HepG2 (cell line): ENCODE results near the gene FOXD2.

ENCODE experiments used
- BRD4 ChIP-seq: sonication (generic); formaldehyde crosslinking; IDR thresholded peaks from 2 replicates; pipeline ENCODE4 v1.4.0; 2020; ENCODE audit warnings: missing genetic modification reagents
- CEBPB ChIP-seq: IDR thresholded peaks from 2 replicates; pipeline ENCODE4 v1.6.1; 2011; ENCODE audit warnings: low read depth, low read length, improper control_type of control experiment, borderline replicate concordance
- EHMT2 ChIP-seq: fragments of 200-600 bp; sonication (generic); IDR thresholded peaks from 2 replicates; pipeline ENCODE4 v1.7.0; 2017; ENCODE audit warnings: antibody characterized with exemption, low read depth, low read length, borderline replicate concordance
- NFIB ChIP-seq: sonication (generic); formaldehyde crosslinking; IDR thresholded peaks from 2 replicates; pipeline ENCODE4 v1.9.0; 2021; ENCODE audit warnings: missing genetic modification reagents, mild to moderate bottlenecking, borderline replicate concordance
- NFIC ChIP-seq: IDR thresholded peaks from 2 replicates; pipeline ENCODE4 v1.6.1; 2012; ENCODE audit warnings: mild to moderate bottlenecking, low read length, inconsistent platforms
- POLR2A ChIP-seq, 2 experiments: IDR thresholded peaks; 2 replicates each; pipeline ENCODE4 v1.6.1; 2011; ENCODE audit warnings: low read depth in 2 of 2, low read length in 2 of 2, mild to moderate bottlenecking in 1 of 2, moderate library complexity in 1 of 2; ENCODE audit not compliant: insufficient read depth in 1 of 2
- POLR2AphosphoS2 ChIP-seq: IDR thresholded peaks from 2 replicates; pipeline ENCODE4 v1.6.1; 2011; ENCODE audit warnings: low read depth, low read length, improper control_type of control experiment
- SRF ChIP-seq: IDR thresholded peaks from 2 replicates; pipeline ENCODE4 v1.6.1; 2011; ENCODE audit warnings: mild to moderate bottlenecking, low read depth, low read length, moderate library complexity
- TEAD3 ChIP-seq: optimal IDR thresholded peaks from 2 replicates; pipeline ENCODE3; 2016; ENCODE audit warnings: borderline replicate concordance
- ZFP41 ChIP-seq: sonication (generic); formaldehyde crosslinking; IDR thresholded peaks from 2 replicates; pipeline ENCODE4 v1.4.0; 2020; ENCODE audit warnings: mild to moderate bottlenecking, missing genetic modification reagents, borderline replicate concordance
- ZFX ChIP-seq: sonication (generic); formaldehyde crosslinking; IDR thresholded peaks from 2 replicates; pipeline ENCODE4 v1.4.0; 2020; ENCODE audit warnings: mild to moderate bottlenecking, low read depth, missing genetic modification reagents, moderate library complexity
- TF ChIP-seq, protein P1 (sequence below): sonication (generic); formaldehyde crosslinking; IDR thresholded peaks from 2 replicates; pipeline ENCODE4 v1.5.0; 2020; ENCODE audit warnings: mild to moderate bottlenecking, missing genetic modification reagents
- TF ChIP-seq, protein P2 (sequence below): sonication (generic); formaldehyde crosslinking; IDR thresholded peaks from 2 replicates; pipeline ENCODE4 v1.5.0; 2020; ENCODE audit warnings: mild to moderate bottlenecking, missing genetic modification reagents, moderate library complexity

DNA sequence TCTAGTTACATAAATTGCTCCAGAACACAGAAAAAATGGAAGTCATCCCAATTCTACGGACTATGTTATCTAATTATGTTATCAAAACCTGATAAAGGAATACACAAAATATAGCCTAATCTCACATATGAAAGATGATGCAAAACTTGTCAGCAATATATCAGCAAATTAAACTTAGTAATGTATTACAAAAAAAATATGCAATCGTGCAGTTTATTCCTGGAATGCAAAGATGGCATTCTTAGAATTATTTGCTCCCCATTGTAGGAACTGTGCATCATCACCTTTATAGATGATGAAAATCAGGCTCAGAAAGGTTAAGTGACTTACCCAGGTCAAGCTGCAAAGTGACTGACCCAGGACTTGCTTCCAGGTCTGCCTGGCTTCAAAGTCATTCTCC, 14.0 kb upstream of the FOXD2 start:
- TF ChIP-seq, protein P1, sequence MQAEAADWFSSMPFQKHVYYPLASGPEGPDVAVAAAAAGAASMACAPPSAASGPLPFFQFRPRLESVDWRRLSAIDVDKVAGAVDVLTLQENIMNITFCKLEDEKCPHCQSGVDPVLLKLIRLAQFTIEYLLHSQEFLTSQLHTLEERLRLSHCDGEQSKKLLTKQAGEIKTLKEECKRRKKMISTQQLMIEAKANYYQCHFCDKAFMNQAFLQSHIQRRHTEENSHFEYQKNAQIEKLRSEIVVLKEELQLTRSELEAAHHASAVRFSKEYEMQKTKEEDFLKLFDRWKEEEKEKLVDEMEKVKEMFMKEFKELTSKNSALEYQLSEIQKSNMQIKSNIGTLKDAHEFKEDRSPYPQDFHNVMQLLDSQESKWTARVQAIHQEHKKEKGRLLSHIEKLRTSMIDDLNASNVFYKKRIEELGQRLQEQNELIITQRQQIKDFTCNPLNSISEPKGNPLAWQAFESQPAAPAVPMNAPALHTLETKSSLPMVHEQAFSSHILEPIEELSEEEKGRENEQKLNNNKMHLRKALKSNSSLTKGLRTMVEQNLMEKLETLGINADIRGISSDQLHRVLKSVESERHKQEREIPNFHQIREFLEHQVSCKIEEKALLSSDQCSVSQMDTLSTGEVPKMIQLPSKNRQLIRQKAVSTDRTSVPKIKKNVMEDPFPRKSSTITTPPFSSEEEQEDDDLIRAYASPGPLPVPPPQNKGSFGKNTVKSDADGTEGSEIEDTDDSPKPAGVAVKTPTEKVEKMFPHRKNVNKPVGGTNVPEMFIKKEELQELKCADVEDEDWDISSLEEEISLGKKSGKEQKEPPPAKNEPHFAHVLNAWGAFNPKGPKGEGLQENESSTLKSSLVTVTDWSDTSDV = no peak
- TF ChIP-seq EHMT2 = no peak
- no peak for TF ChIP-seq POLR2AphosphoS2
- no peak for TF ChIP-seq NFIB (CRISPR knock-in tag)
- TF ChIP-seq, protein P2, sequence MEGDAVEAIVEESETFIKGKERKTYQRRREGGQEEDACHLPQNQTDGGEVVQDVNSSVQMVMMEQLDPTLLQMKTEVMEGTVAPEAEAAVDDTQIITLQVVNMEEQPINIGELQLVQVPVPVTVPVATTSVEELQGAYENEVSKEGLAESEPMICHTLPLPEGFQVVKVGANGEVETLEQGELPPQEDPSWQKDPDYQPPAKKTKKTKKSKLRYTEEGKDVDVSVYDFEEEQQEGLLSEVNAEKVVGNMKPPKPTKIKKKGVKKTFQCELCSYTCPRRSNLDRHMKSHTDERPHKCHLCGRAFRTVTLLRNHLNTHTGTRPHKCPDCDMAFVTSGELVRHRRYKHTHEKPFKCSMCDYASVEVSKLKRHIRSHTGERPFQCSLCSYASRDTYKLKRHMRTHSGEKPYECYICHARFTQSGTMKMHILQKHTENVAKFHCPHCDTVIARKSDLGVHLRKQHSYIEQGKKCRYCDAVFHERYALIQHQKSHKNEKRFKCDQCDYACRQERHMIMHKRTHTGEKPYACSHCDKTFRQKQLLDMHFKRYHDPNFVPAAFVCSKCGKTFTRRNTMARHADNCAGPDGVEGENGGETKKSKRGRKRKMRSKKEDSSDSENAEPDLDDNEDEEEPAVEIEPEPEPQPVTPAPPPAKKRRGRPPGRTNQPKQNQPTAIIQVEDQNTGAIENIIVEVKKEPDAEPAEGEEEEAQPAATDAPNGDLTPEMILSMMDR = no peak
- no peak for TF ChIP-seq ZFP41 (CRISPR knock-in tag)
- TF ChIP-seq TEAD3 (CRISPR knock-in tag) = no peak
- TF ChIP-seq NFIC = no peak
- TF ChIP-seq BRD4 (CRISPR knock-in tag) = no peak
- TF ChIP-seq CEBPB = no peak
- TF ChIP-seq SRF = no peak
- no peak for TF ChIP-seq POLR2A (IDR thresholded peaks at IDR 0.05; ENCODE audit: insufficient read depth in 1 of 2, low read depth in 2 of 2, low read length in 2 of 2)
- no peak for TF ChIP-seq ZFX
